GM18511 (cell line): Measurements from ENCODE around the gene PDE11A.
"Not testable (repeated sequence)": the region's sequence is repeated elsewhere in the genome, so short reads cannot be mapped to it uniquely, and the experiment has no call there.

Source experiments
- ATAC-seq: cut with Tn5 transposase; IDR thresholded peaks from one replicate; pipeline ENCODE4 v1.9.1; 2021; ENCODE audit warnings: mild to moderate bottlenecking, moderate library complexity; ENCODE audit not compliant: unreplicated experiment

Gene PDE11A

GRCh38 chr2:177830881-177831386 lies 241.6 kb downstream of the PDE11A start:
- no peak for ATAC-seq

GRCh38 chr2:177828557-177828956 lies 244.0 kb downstream of the PDE11A start:
- no peak for ATAC-seq

GRCh38 chr2:177826897-177827296 lies 245.7 kb downstream of the PDE11A start:
- no peak for ATAC-seq

- no peak for ATAC-seq
Measured at GRCh38 chr2:177822941-177823340, 249.6 kb downstream of the PDE11A start.

- ATAC-seq: no peak
Measured at GRCh38 chr2:177818412-177818811, 254.2 kb downstream of the PDE11A start.

- ATAC-seq: no peak
Measured at GRCh38 chr2:177817300-177817699, 255.3 kb downstream of the PDE11A start.

GRCh38 chr2:177816766-177817165 lies 255.8 kb downstream of the PDE11A start:
- no peak for ATAC-seq

GRCh38 chr2:177812713-177813396 lies 259.7 kb downstream of the PDE11A start:
- ATAC-seq: no peak

- no peak for ATAC-seq
Measured at GRCh38 chr2:177810906-177811305, 261.7 kb downstream of the PDE11A start.

GRCh38 chr2:177808984-177809809 lies 263.4 kb downstream of the PDE11A start:
- ATAC-seq: no peak

- no peak for ATAC-seq
Measured at GRCh38 chr2:177806025-177806424, 266.6 kb downstream of the PDE11A start.

GRCh38 chr2:177799531-177799930 lies 273.0 kb downstream of the PDE11A start:
- no peak for ATAC-seq

GRCh38 chr2:177797808-177798207 lies 274.8 kb downstream of the PDE11A start:
- ATAC-seq: no peak

- no peak for ATAC-seq
Measured at GRCh38 chr2:177796654-177797415, 275.7 kb downstream of the PDE11A start.

- ATAC-seq: no peak
Measured at GRCh38 chr2:177796011-177796410, 276.6 kb downstream of the PDE11A start.

GRCh38 chr2:177785143-177785542 lies 287.4 kb downstream of the PDE11A start:
- not testable (repeated sequence) for ATAC-seq

GRCh38 chr2:177784745-177785067 lies 287.9 kb downstream of the PDE11A start:
- ATAC-seq: no peak

GRCh38 chr2:177783835-177784744 lies 288.5 kb downstream of the PDE11A start:
- ATAC-seq: peak; percentile 93

- ATAC-seq: no peak
Measured at GRCh38 chr2:177783091-177783490, 289.5 kb downstream of the PDE11A start.

- no peak for ATAC-seq
Measured at GRCh38 chr2:177782613-177783012, 290.0 kb downstream of the PDE11A start.
